ENCODE results near the gene HRH3. TPM values are rescaled to one million over a fixed set of nuclear protein-coding genes. Genes with fewer than 3 reads are reported as not detected.

The HRH3 gene
- total RNA-seq, 1 donor from 2014 or later, result 0.21 TPM

- intact Hi-C loops (cut with DNase I), result loop anchor here (1.0 to 10.0 kb wide), 6 partner anchors 39 to 225 kb away; partner anchors contain the start of genes CABLES2, LSM14B, OSBPL2 and PSMA7
- Histone ChIP-seq H3K27ac (peak overlapping the region; percentile 87 to 97), H3K9me3 (no peaks in the 10 kb centered on the region), H3K4me3 (peak overlapping the region; percentile 84 to 88), H3K4me1 (peaks cover 3 to 15% of the 10 kb centered on the region in 2 donors), H3K27me3 (no peaks in the 10 kb centered on the region), H3K36me3 (no peaks in the 10 kb centered on the region)
- no peak for TF ChIP-seq CTCF (IDR thresholded peaks at IDR 0.05)
- no peak for DNase-seq (ENCODE audit: low spot score in 2 of 2)
Observed at GRCh38 chr20:62181808-62182207, 38.3 kb downstream of the HRH3 start.

- Histone ChIP-seq H3K36me3 (peaks cover 12 to 21% of the 10 kb centered on the region in 2 donors), H3K4me1 (peaks cover 3 to 12% of the 10 kb centered on the region in 2 donors), H3K4me3 (no peak overlapping the region), H3K27ac (peak overlapping the region; percentile 27 to 54), H3K27me3 (no peaks in the 10 kb centered on the region), H3K9me3 (no peaks in the 10 kb centered on the region)
- intact Hi-C loops (cut with DNase I), result no loop called here
- no peak for TF ChIP-seq CTCF (IDR thresholded peaks at IDR 0.05)
- DNase-seq (ENCODE audit: low spot score in 2 of 2), result no peak
Observed at GRCh38 chr20:62179162-62179504, 40.9 kb downstream of the HRH3 start.

- no peak for DNase-seq (ENCODE audit: low spot score in 2 of 2)
- Histone ChIP-seq H3K36me3 (peaks cover 16 to 24% of the 10 kb centered on the region in 2 donors), H3K4me3 (no peak overlapping the region), H3K9me3 (no peaks in the 10 kb centered on the region), H3K27me3 (no peaks in the 10 kb centered on the region), H3K4me1 (peaks cover under 1 to 6% of the 10 kb centered on the region in 2 donors), H3K27ac (peak overlapping the region; percentile 27 to 54)
- intact Hi-C loops (cut with DNase I), result no loop called here
- no peak for TF ChIP-seq CTCF (IDR thresholded peaks at IDR 0.05)
Observed at GRCh38 chr20:62178316-62179161, 41.5 kb downstream of the HRH3 start.

GRCh38 chr20:62177307-62177706, 42.8 kb downstream of the HRH3 start:
- Histone ChIP-seq H3K36me3 (peaks cover 20 to 35% of the 10 kb centered on the region in 2 donors), H3K4me3 (no peak overlapping the region)
- intact Hi-C loops (cut with DNase I), result no loop called here

GRCh38 chr20:62176866-62177265, 43.2 kb downstream of the HRH3 start:
- Histone ChIP-seq H3K27me3 (no peaks in the 10 kb centered on the region), H3K36me3 (peaks cover 20 to 35% of the 10 kb centered on the region in 2 donors), H3K27ac (no peak overlapping the region), H3K4me1 (no peaks in the 10 kb centered on the region), H3K9me3 (no peaks in the 10 kb centered on the region), H3K4me3 (no peak overlapping the region)
- DNase-seq (ENCODE audit: low spot score in 2 of 2), result no peak
- intact Hi-C loops (cut with DNase I), result no loop called here
- TF ChIP-seq CTCF (IDR thresholded peaks at IDR 0.05), result no peak

More at GRCh38 chr20:62177307-62177706, 42.8 kb downstream of the HRH3 start:
- Histone ChIP-seq H3K9me3 (no peaks in the 10 kb centered on the region), H3K27ac (no peak overlapping the region), H3K27me3 (no peaks in the 10 kb centered on the region), H3K4me1 (peaks cover 0 to 4% of the 10 kb centered on the region in 2 donors)
- no peak for TF ChIP-seq CTCF (IDR thresholded peaks at IDR 0.05)
- no peak for DNase-seq (ENCODE audit: low spot score in 2 of 2)

Data from ascending aorta (tissue), 2 donors.